Stomach smooth muscle (tissue), 2 donors: ENCODE results near the gene SH3PXD2B.

Source experiments
- H3K27ac ChIP-seq: one replicate; pipeline ENCODE4 v1.7.0; 2013; ENCODE audit warnings: mild to moderate bottlenecking, low read length, inconsistent platforms
- H3K27me3 ChIP-seq, 2 donors: one replicate each; pipeline ENCODE4 v1.7.0; 2013; ENCODE audit warnings: low read length in 2 of 2; ENCODE audit not compliant: insufficient read depth in 2 of 2, control insufficient read depth in 1 of 2
- H3K36me3 ChIP-seq, 2 donors: one replicate each; pipeline ENCODE4 v1.7.0; 2013; ENCODE audit warnings: low read length in 2 of 2; ENCODE audit not compliant: control insufficient read depth in 2 of 2, insufficient read depth in 2 of 2
- H3K4me1 ChIP-seq: one replicate; pipeline ENCODE4 v1.7.0; 2013; ENCODE audit warnings: low read length; ENCODE audit not compliant: control insufficient read depth, insufficient read depth
- H3K4me3 ChIP-seq, 2 donors: one replicate each; pipeline ENCODE4 v1.7.0; 2013; ENCODE audit warnings: low read length in 2 of 2
- H3K9ac ChIP-seq, 2 donors: one replicate each; pipeline ENCODE4 v1.7.0; 2013; ENCODE audit warnings: low read length in 2 of 2, mild to moderate bottlenecking in 1 of 2
- H3K9me3 ChIP-seq, 2 donors: one replicate each; pipeline ENCODE4 v1.7.0; 2013; ENCODE audit warnings: low read length in 2 of 2; ENCODE audit not compliant: control insufficient read depth in 2 of 2
- donor health status: healthy.
- donor health status: Pancreatic carcinoma.

Gene SH3PXD2B

GRCh38 chr5:172473427-172473826, 19.1 kb upstream of the SH3PXD2B start:
- no peak overlapping the region for H3K9ac ChIP-seq
- H3K36me3 ChIP-seq, result no peaks in the 10 kb centered on the region
- no peak overlapping the region for H3K27ac ChIP-seq
- H3K9me3 ChIP-seq, result no peaks in the 10 kb centered on the region
- H3K4me1 ChIP-seq, result no peaks in the 10 kb centered on the region
- H3K4me3 ChIP-seq, result no peak overlapping the region
- no peaks in the 10 kb centered on the region for H3K27me3 ChIP-seq

GRCh38 chr5:172469697-172470096, 15.4 kb upstream of the SH3PXD2B start:
- Histone ChIP-seq H3K27me3 (no peaks in the 10 kb centered on the region), H3K9ac (no peak overlapping the region), H3K36me3 (no peaks in the 10 kb centered on the region), H3K4me3 (no peak overlapping the region), H3K27ac (no peak overlapping the region), H3K9me3 (no peaks in the 10 kb centered on the region), H3K4me1 (no peaks in the 10 kb centered on the region)

- Histone ChIP-seq H3K4me1 (peaks cover 3% of the 10 kb centered on the region), H3K9me3 (peaks cover 0 to 5% of the 10 kb centered on the region in 2 donors), H3K27me3 (no peaks in the 10 kb centered on the region), H3K36me3 (no peaks in the 10 kb centered on the region), H3K27ac (no peak overlapping the region), H3K4me3 (no peak overlapping the region), H3K9ac (no peak overlapping the region)
Observed at GRCh38 chr5:172466062-172466461, 11.7 kb upstream of the SH3PXD2B start.

- Histone ChIP-seq H3K27me3 (no peaks in the 10 kb centered on the region), H3K9ac (no peak overlapping the region), H3K36me3 (no peaks in the 10 kb centered on the region), H3K9me3 (peaks cover 0 to 5% of the 10 kb centered on the region in 2 donors), H3K4me3 (no peak overlapping the region), H3K4me1 (peaks cover 3% of the 10 kb centered on the region), H3K27ac (no peak overlapping the region)
Observed at GRCh38 chr5:172463031-172463430, 8.7 kb upstream of the SH3PXD2B start.

GRCh38 chr5:172459783-172460165, 5.4 kb upstream of the SH3PXD2B start:
- no peak overlapping the region for H3K9ac ChIP-seq
- H3K9me3 ChIP-seq, result peaks cover 0 to 5% of the 10 kb centered on the region in 2 donors
- H3K36me3 ChIP-seq, result no peaks in the 10 kb centered on the region
- no peaks in the 10 kb centered on the region for H3K27me3 ChIP-seq
- H3K4me3 ChIP-seq, result no peak overlapping the region
- peaks cover 19% of the 10 kb centered on the region for H3K4me1 ChIP-seq
- H3K27ac ChIP-seq, result no peak overlapping the region

GRCh38 chr5:172458976-172459782, 4.9 kb upstream of the SH3PXD2B start:
- Histone ChIP-seq H3K4me3 (no peak overlapping the region), H3K9me3 (peaks cover 0 to 3% of the 10 kb centered on the region in 2 donors), H3K36me3 (no peaks in the 10 kb centered on the region), H3K4me1 (peaks cover 22% of the 10 kb centered on the region), H3K27me3 (no peaks in the 10 kb centered on the region), H3K9ac (no peak overlapping the region), H3K27ac (no peak overlapping the region)

- H3K9me3 ChIP-seq, result no peaks in the 10 kb centered on the region
- peaks cover 40% of the 10 kb centered on the region for H3K4me1 ChIP-seq
- H3K27me3 ChIP-seq, result no peaks in the 10 kb centered on the region
- no peak overlapping the region for H3K9ac ChIP-seq
- no peaks in the 10 kb centered on the region for H3K36me3 ChIP-seq
- peak overlapping the region; percentile 49 for H3K27ac ChIP-seq
- peak overlapping the region in 1 of 2 donors; percentile 79 for H3K4me3 ChIP-seq
Observed at GRCh38 chr5:172456076-172456722, 1.9 kb upstream of the SH3PXD2B start.

GRCh38 chr5:172455511-172456061, 1.3 kb upstream of the SH3PXD2B start:
- Histone ChIP-seq H3K36me3 (no peaks in the 10 kb centered on the region), H3K9ac (peak overlapping the region in 1 of 2 donors; percentile 64), H3K4me3 (peak overlapping the region in 1 of 2 donors; percentile 79), H3K27me3 (no peaks in the 10 kb centered on the region), H3K27ac (peak overlapping the region; percentile 49), H3K9me3 (no peaks in the 10 kb centered on the region), H3K4me1 (peaks cover 47% of the 10 kb centered on the region)

- H3K36me3 ChIP-seq, result no peaks in the 10 kb centered on the region
- H3K27ac ChIP-seq, result no peak overlapping the region
- H3K4me3 ChIP-seq, result peak overlapping the region; percentile 71 to 79
- H3K4me1 ChIP-seq, result peaks cover 50% of the 10 kb centered on the region
- peak overlapping the region in 1 of 2 donors; percentile 64 for H3K9ac ChIP-seq
- H3K9me3 ChIP-seq, result no peaks in the 10 kb centered on the region
- H3K27me3 ChIP-seq, result no peaks in the 10 kb centered on the region
Observed at GRCh38 chr5:172455087-172455381, 709 bp upstream of the SH3PXD2B start.

- peak overlapping the region; percentile 88 for H3K27ac ChIP-seq
Observed at GRCh38 chr5:172453986-172454357, 353 bp downstream of the SH3PXD2B start.

More at GRCh38 chr5:172453986-172454357, 353 bp downstream of the SH3PXD2B start:
- no peaks in the 10 kb centered on the region for H3K27me3 ChIP-seq
- peaks cover 0 to 2% of the 10 kb centered on the region in 2 donors for H3K36me3 ChIP-seq
- H3K9ac ChIP-seq, result peak overlapping the region; percentile 72 to 85
- peak overlapping the region; percentile 86 to 94 for H3K4me3 ChIP-seq
- no peaks in the 10 kb centered on the region for H3K9me3 ChIP-seq
- peaks cover 50% of the 10 kb centered on the region for H3K4me1 ChIP-seq
